ENCODE data around the gene DMWD. TPM values are rescaled to one million over a fixed set of nuclear protein-coding genes. Genes with fewer than 3 reads are reported as not detected.

DMWD gene
- total RNA-seq, 2 experiments from 2014 or later = 55.3 to 56.3 TPM

GRCh38 chr19:45819769-45820168 lies 27.1 kb upstream of the DMWD start:
- POLR2A ChIA-PET = no interaction called here
- CTCF ChIA-PET = interaction anchor here (1.1 kb wide), 1 partner anchor 57 kb away, joined by 3 read pairs; no protein-coding TSS in a partner anchor

GRCh38 chr19:45817725-45818301 lies 25.2 kb upstream of the DMWD start:
- POLR2A ChIA-PET = no interaction called here
- CTCF ChIA-PET = interaction anchor here (0.8 to 2.8 kb wide), 16 partner anchors 8 to 137 kb away, joined by 3 to 24 read pairs (median 6); partner anchors contain the start of genes FOXA3, IRF2BP1, SIX5 and SYMPK

DNA sequence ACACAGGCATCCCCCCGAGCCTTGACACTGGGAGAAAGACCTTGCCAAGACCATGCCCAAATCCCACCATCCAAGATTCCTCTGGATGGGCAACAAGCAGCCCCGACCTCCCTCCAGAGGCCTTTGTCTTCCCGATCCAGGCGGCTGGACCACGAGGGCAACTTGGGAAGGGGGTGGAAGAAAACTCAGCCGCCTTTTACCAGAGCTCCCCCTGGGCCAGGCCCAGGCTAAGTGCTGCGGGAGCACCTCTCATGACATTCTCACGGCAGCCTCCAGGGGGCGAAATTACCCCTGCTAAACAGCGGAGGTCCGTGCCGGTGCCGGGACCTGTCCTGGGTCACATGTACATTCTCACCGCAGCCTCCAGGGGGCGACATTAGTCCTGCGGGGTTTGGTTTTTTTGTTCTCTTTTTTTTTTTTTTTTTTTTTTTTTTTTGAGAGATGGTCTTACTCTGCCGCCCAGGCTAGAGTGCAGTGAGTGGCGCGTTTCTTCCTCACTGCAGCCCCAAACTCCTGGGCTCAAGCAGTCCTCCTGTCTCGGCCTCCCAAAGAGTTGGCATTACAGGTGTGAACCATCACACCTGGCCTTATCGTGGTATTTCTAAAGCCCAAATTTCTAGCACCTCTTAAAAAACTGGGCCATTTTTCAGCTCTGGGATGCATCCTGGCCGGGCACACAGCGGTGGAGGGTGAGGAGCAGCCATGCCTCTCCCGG lies 24.5 kb upstream of the DMWD start:
- CTCF ChIA-PET = interaction anchor here (0.6 to 2.8 kb wide), 32 partner anchors 9 to 961 kb away, joined by 3 to 24 read pairs (median 4); partner anchors contain the start of genes FOXA3, IRF2BP1, QPCTL and SIX5

GRCh38 chr19:45816236-45817009 lies 23.8 kb upstream of the DMWD start:
- ChIA-PET POLR2A (no interaction called here), CTCF (interaction anchor here (0.6 to 2.8 kb wide), 30 partner anchors 10 to 961 kb away, joined by 3 to 24 read pairs (median 4); partner anchors contain the start of genes FOXA3, IRF2BP1, QPCTL and SIX5)

More for the DNA sequence above, 24.5 kb upstream of the DMWD start:
- POLR2A ChIA-PET = no interaction called here

- ChIA-PET CTCF (interaction anchor here (0.9 to 2.8 kb wide), 5 partner anchors 10 to 70 kb away, joined by 3 to 20 read pairs (median 14); partner anchors contain the start of gene IRF2BP1), POLR2A (no interaction called here)
Observed at GRCh38 chr19:45815481-45816216, 23.0 kb upstream of the DMWD start.

GRCh38 chr19:45814851-45815480 lies 22.3 kb upstream of the DMWD start, which contains the start of gene RSPH6A:
RSPH6A (minus strand) TSS chr19:45815308; CDS start chr19:45815176, 132 bp downstream.
- CTCF ChIA-PET = no interaction called here
- POLR2A ChIA-PET = no interaction called here

- POLR2A ChIA-PET = interaction anchor here (1.1 kb wide), 1 partner anchor 44 kb away, joined by 3 read pairs; no protein-coding TSS in a partner anchor
Observed at GRCh38 chr19:45814166-45814780, 21.6 kb upstream of the DMWD start.

GRCh38 chr19:45812297-45812696 lies 19.7 kb upstream of the DMWD start:
- ChIA-PET POLR2A (interaction anchor here (1.1 kb wide), 1 partner anchor 39 kb away, joined by 3 read pairs; no protein-coding TSS in a partner anchor), CTCF (no interaction called here)

More at GRCh38 chr19:45814166-45814780, 21.6 kb upstream of the DMWD start:
- CTCF ChIA-PET = no interaction called here

DNA sequence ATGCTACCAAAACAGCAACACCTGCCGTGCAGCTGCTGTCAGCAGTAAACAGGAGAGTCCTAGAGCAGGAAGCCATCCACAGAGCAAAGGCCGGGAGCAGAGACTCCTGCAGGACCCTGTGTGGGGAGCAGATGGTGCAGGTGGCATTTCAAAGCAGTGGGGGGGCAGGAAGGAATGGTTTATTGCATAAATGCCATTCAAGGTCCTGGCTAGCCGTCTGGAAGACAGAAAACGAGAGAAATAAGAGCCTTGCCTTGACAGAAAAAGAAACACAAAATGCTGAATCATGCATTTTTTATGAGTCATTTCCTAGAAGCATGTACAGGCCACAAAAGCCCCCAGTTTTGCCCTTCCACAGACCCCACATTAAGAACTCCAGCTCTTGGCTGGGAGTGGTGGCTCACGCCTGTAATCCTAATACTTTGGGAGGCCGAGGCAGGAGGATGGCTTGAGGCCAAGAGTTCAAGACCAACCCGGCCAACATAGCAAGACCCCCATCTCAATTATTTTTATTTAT lies 17.1 kb upstream of the DMWD start:
- CTCF ChIA-PET = interaction anchor here (0.6 to 1.1 kb wide), 2 partner anchors 60 to 86 kb away, joined by 3 to 4 read pairs; no protein-coding TSS in a partner anchor

DNA sequence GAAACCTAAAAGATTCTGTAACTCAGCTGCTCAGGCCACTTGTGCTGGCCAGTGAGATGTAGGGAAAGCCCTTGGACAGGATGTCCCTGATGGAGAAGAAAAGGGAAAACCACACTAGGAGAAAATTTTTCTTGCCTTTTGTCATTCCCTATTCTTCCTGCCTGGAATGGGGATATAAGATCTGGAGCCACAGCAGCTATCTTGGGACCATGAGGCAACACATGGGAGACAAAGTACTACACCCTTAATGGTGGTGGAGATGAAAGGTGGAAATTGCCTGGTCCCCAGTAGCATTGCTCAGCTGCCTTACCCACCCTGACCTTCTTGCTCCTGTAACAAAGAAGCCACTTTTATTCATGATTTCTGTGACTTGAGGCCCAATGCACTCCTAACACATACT lies 13.1 kb upstream of the DMWD start:
- CTCF ChIA-PET = no interaction called here
- POLR2A ChIA-PET = no interaction called here

More for the DNA sequence above, 17.1 kb upstream of the DMWD start:
- POLR2A ChIA-PET = no interaction called here

GRCh38 chr19:45804959-45805230 lies 12.2 kb upstream of the DMWD start:
- ChIA-PET CTCF (interaction anchor here (0.6 to 1.6 kb wide), 2 partner anchors 11 to 16 kb away, joined by 3 read pairs; no protein-coding TSS in a partner anchor), POLR2A (interaction anchor here (0.6 kb wide), 1 partner anchor 1238 kb away, joined by 6 read pairs; no protein-coding TSS in a partner anchor)

DNA sequence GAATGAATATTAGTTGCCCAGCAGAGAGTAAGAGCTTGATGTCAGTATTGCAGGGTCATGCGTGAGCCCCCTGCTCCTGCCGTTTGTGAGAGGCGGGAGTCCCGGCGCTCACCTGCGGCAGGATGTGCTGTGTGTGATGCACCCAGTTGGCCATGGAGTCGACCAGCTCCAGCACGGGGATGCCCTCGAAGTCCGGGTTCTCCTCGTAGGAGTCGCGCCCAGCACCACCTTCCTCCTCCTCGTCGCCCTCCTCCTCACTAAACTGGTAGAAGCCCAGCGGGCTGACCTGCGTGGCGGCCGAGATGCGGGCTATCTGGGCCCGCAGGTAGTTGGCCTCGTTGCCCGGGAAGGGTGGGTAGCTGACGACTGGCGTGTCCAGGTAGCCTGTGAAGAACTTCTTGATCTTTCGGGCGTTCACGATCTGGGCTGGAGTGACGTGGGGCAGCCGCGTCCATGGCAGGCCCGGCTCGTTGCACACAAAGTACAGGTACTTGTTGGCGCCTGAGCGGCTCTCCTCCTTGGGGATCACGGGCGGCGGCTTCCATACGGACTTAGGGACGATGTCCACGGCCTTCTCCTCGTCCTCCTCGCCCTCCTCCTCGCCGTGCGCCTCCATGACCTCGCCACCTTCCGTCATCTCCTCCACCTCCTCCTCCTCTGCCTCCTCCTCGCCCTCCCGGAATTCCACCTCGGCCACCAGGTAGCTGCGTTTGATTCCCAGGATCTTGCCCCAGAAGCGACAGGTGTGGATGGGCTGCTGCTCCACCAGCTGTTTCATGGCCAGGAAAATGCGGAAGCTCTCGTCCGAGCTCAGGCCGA lies 11.7 kb upstream of the DMWD start:
- CTCF ChIA-PET = interaction anchor here (0.6 to 1.6 kb wide), 6 partner anchors 10 to 52 kb away, joined by 3 to 6 read pairs (median 3); partner anchors contain the start of gene SIX5
- POLR2A ChIA-PET = interaction anchor here (0.6 kb wide), 2 partner anchors 13 to 1239 kb away, joined by 3 to 6 read pairs; no protein-coding TSS in a partner anchor

DNA sequence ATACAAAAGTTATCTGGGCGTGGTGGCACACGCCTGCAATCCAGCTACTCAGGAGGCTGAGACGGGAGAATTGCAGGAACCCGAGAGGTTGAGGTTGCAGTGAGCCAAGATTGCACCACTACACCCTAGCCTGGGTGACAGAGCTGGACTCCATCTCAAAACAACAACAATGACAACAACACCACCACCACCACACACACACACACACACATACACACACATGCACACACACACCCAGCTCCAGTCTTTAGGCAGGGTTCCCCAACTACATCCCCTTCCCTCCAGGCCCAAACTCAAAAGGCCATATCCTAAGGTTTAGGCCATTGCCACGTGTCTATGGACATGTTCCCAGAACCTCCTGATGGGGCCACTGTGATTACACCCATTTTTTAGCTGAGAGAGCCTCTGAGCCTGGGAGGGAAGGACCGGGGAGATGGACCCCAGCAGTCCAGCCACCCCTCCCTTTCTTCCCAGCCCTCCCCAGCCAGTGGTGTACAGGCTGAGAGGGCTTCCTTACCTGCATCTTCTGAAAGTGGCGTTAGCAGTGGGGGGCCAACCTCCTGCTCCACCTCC lies 9.0 kb upstream of the DMWD start:
- ChIA-PET CTCF (interaction anchor here (0.7 to 4.4 kb wide), 3 partner anchors 15 to 32 kb away, joined by 3 to 43 read pairs (median 10); partner anchors contain the start of gene SIX5), POLR2A (no interaction called here)

- CTCF ChIA-PET = interaction anchor here (0.7 to 4.4 kb wide), 8 partner anchors 15 to 89 kb away, joined by 3 to 43 read pairs (median 4); partner anchors contain the start of gene SIX5
- POLR2A ChIA-PET = interaction anchor here (1.2 kb wide), 1 partner anchor 30 kb away, joined by 7 read pairs; no protein-coding TSS in a partner anchor
Observed at GRCh38 chr19:45800070-45800553, 7.5 kb upstream of the DMWD start.

DNA sequence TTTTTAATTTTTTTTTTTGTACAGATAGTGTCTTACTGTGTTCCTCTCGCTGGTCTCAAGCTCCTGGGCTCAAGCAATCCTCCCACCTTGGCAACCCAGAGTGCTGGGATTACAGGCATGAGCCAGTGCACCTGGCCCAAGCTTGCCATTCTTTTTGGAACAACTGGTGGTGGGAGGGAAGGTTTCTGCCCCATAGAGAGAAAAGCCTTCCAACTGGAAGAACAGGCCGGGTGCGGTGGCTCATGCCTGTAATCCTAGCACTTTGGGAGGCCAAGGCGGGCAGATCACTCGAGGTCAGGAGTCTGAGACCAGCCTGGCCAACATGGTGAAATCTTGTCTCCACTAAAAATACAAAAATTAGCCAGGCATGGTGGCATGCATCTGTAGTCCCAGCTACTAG lies 6.9 kb upstream of the DMWD start:
- ChIA-PET CTCF (interaction anchor here (0.9 to 4.4 kb wide), 16 partner anchors 10 to 90 kb away, joined by 3 to 43 read pairs (median 3); partner anchors contain the start of gene SIX5), POLR2A (interaction anchor here (1.2 kb wide), 1 partner anchor 29 kb away, joined by 7 read pairs; no protein-coding TSS in a partner anchor)

GRCh38 chr19:45798995-45799517 lies 6.4 kb upstream of the DMWD start:
- POLR2A ChIA-PET = interaction anchor here (1.2 kb wide), 1 partner anchor 29 kb away, joined by 7 read pairs; no protein-coding TSS in a partner anchor
- CTCF ChIA-PET = interaction anchor here (0.9 to 4.4 kb wide), 17 partner anchors 9 to 90 kb away, joined by 3 to 43 read pairs (median 3); partner anchors contain the start of gene SIX5
